Measurements from ENCODE around the gene PUS7.
"Not testable (repeated sequence)": the region's sequence is repeated elsewhere in the genome, so short reads cannot be mapped to it uniquely, and the experiment has no call there.

PUS7 gene, protein sequence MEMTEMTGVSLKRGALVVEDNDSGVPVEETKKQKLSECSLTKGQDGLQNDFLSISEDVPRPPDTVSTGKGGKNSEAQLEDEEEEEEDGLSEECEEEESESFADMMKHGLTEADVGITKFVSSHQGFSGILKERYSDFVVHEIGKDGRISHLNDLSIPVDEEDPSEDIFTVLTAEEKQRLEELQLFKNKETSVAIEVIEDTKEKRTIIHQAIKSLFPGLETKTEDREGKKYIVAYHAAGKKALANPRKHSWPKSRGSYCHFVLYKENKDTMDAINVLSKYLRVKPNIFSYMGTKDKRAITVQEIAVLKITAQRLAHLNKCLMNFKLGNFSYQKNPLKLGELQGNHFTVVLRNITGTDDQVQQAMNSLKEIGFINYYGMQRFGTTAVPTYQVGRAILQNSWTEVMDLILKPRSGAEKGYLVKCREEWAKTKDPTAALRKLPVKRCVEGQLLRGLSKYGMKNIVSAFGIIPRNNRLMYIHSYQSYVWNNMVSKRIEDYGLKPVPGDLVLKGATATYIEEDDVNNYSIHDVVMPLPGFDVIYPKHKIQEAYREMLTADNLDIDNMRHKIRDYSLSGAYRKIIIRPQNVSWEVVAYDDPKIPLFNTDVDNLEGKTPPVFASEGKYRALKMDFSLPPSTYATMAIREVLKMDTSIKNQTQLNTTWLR

DNA sequence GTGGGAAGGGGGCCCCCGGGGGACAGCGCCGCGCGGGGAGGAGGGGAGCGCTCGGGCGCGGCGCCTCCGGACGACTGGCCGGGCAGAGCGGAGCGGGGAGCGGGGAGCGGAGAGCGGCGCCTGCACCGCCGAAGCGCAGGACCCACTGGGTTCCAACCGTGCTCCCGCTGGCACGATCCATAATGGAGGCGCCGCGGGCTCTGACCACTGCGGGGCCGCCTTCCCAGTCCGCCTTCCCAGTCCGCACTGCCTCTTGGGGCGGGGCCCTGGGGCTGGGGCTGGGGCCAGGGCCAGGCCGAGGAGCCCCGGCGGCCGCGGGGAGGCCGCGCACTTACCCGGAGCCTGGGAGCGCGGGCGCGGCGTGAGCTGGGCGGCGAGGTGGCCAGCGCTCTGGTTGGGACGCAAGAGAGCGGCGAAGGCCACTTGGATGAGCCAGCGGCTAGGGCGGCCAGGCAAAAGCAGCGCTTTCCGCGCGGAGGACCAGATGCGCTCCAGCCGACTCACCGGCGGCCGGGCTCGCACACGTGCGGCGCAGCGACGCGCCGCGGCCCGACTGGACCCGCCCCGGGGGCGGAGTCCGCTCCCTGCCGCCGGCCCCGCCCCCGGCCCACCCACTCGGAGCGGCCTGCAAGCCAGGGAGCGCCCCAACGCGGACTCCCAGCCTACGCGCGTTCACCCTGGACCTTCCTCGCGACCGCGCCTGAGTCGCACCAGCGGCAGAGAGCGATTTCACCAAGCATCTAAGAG, at the start of gene PUS7:
PUS7 (minus strand) TSS at position 555 of the 747 bp plus-strand sequence. CDS start 13,759 bp downstream, outside the sequence.
- DNase-seq = peak; percentile 92

DNA sequence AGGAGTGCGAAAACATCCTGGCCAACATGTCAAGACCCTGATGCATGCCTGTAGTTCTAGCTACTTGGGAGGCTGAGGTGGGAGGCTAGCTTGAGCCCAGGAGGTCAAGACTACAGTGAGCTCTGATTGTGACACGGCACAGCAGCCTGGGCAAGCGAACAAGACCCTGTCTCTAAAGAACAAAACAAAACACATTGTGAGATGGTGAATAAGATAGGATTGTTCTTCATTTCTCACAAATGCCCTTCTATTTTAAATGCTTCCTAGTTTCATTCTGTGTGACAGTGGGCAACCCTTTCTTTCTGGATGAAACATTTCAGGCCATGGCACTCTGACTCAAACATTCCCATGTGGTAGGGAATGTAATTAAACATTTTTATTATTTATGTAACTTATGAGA, 45.8 kb upstream of the PUS7 start:
- DNase-seq = no peak

DNA sequence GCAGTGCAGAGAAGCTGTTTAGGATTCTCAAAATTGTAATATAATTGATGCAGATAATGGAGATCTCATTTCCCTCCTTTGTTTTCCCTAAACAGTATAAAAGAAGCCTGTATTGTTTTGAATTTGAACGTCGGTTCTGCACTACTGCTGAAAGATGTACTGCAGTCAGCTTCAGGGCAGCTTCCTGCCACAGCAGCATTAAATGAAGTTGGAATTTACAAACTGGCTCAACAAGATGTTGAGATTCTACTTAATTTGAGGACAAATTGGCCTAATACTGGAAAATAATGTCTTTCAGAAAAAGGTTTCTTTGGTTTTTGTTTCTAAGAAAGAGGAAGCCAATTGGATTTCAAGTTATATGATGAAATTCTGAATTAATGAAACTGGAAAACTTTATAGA, 45.0 kb upstream of the PUS7 start:
- no peak for DNase-seq

DNA sequence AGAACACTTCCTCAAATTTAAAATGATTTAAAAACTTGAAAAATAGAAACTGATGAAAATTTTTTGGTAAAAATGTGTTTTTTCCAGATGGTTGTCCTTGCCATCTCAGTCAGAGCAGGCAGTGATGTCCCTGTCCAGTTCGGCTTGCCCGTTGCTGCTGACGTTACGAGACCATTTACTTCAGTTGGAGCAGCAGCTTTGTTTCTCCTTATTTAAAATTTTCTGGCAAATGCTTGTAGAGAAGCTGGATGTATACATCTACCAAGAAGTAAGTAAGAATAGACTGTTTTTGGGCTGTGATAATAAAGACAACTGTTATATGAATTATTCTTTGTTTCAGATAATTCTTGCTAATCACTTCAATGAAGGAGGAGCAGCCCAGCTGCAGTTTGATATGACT, 43.1 kb upstream of the PUS7 start:
- DNase-seq = no peak

DNA sequence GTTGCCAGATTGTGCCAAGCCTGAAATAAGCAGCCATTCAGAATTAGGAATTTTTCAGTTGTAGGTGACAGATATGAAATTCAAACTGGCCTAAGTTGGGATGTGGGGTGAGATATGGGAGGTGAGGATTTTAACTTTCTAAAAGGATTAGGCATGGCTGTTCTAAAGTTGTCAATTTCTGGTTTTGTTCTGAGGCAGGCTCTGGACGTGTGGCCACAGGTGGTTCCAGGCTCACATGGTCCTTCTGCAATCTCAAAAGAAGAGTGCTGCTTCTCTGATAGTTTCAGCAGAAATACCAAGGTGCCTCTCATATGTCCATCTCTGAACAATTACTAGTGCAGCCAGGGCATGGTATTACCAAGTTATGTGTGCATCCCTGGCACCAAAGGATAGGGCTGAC, 37.9 kb upstream of the PUS7 start:
- DNase-seq = no peak

DNA sequence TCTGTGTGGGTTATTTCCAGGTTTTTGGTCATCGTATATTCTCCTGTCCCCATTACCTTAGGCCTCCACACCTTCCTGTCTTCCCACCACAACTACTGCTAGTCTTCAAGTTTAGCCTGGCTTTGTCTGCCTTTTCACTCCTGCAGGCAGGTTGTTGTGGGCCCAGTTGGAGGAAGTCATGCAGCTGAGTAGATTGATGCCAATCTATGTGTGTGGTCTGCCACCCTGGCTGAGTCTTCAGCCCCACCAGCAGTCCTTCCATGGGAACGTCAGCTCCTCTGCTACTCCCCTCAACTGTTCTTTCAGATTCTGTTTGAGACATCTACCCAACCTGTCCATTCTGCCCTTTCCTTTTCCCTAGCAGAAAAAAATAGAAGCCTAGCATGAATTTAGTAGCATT, 16.3 kb upstream of the PUS7 start:
- DNase-seq = no peak

DNA sequence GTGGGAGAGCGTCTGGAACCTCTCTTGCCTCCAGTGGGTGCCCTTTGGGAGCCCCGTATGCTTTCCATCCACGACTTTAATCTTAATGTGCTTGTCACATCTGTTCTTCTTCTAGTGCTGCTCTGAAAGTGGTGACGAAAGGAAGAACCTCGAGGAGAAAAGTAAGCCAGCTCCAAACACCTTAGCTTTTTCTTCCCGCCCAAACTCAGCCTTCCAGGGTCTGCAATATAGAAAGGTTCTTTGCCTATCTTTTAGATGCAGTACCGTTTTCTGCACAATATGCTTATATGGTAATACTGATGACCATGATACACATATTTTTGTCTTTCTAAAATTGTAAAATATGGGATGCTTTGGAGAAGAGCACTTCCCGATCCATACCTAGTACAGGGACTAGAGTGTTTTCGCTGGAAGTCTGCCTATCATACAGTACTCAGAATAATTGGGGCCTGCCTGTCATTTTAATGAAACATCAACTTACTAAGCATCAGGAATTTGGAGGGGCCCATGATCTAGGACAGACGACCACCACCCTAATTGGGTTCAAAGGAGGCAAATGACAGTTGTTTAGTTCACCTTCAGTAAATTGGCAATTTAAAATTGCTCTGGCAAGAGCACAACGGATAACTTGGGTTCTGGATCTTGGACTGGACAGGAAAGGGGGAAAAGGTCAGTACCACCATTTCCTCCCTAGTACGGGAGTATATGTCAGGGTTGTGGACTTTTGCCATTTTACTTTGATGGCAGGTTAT, 10.8 kb upstream of the PUS7 start:
- DNase-seq = peak; percentile 46

DNA sequence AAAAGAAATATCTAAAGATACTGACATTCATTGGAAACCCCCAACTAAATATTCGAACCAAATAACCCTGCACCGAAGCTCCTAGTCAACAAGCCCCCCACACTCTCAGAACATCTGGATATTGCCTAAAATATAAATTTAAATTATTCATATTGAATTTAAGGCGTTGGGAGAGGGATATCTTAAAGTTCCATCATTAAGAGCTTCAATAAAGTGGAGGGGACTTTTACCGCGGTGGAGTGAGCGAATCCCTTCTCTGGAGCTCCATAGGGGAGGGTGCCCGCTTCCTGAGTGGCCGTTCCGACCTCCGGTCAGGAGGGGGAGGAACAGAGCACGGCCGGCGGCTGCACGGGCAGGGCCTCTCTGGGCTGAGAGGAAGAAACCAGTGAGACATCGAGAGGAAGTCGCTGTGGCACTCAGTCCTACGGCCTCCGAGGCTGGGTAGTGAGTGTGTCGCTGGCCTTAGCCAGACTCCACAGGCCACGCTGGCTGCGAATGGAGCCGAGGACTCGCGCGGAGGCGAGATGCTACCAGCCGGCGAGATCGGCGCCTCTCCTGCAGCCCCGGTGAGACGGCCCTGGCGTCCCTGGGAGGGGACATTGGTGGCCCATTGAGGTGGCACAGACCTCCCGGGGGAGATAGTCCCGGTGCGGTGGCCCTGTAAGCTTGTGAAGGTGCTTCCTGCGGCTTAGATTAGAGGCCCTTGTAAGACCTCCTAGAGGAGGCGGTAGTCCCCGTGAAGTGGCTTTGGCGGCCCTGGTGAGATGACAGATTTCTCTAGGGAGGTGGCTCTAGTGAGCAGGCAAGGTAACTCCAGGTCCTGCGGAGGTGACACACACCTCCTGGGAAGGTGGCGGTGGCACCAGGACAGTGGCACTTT, 10.0 kb upstream of the PUS7 start, which contains the start of gene RINT1:
RINT1 (plus strand) TSS at position 410 of the 880 bp plus-strand sequence; CDS start at position 525, 115 bp downstream.
- peak; percentile 95 for DNase-seq

DNA sequence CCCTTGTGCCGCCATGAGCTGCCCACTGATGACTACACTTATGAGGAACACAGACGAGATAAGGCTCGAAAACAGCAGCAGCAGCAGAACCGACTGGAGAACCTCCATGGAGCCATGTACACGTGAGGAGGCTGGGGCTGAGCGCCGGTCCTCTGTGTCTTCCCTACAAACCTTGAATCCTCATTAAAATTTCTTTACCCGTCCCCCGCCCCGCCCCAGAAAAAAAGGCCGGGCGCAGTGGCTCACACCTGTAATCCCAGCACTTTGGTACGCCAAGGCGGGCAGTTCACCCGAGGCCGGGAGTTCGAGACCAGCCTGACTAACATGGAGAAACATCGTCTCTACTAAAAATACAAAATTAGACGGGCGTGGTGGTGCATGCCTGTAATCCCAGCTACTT, 8.5 kb upstream of the PUS7 start:
- DNase-seq = no peak

DNA sequence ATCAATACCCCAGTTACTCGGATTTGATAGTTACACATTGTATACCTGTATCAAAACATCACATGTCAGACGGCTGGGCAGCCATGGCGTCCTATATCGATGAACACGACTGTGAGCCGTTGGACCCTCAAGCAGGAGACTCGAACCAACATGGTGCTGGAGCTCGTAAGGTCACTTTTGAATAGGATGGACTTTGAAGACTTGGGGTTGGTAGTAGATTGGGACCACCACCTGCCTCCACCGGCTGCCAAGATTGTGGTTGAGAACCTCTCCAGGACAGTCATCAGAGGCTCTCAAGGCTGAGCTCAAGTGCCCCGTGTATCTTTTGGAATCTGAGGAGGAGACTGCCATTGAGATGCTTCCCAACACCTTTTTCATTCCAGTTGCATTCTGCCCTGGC, 8.1 kb upstream of the PUS7 start:
- no peak for DNase-seq

DNA sequence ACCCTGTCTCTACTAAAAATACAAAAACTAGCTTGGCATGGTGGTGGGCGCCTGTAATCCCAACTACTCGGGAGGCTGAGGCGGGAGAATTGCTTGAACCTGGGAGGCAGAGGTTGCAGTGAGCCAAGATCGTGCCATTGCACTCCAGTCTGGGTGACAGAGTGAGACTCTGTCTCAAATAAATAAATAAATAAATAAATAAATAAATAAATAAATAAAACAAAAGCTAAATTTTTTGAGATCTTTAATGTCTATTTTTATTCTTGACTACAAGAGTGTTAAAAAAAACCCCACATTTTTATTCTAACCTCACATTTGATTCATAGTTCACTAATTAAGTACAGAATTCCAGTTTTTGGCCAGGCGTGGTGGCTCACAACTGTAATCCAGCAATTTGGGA, 5.7 kb upstream of the PUS7 start:
- not testable (repeated sequence) for DNase-seq

DNA sequence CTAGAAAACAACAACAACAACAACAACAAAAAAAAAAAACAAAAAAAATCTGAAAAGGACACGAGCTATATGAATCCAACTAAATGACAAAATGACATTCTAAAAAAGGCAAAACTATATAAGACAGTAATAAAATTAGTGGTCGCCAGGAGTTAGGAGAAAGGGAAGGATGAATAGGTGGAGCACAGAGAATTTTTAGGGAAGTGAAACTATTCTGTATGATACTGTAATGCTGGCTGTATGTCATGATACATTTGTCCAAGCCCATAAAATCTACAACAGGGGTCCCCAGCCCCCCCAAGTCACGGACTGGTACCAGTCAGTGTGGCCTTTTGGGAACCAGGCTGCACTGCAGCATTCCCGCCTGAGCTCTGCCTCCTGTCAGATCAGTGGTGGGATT, 2.8 kb upstream of the PUS7 start:
- no peak for DNase-seq

DNA sequence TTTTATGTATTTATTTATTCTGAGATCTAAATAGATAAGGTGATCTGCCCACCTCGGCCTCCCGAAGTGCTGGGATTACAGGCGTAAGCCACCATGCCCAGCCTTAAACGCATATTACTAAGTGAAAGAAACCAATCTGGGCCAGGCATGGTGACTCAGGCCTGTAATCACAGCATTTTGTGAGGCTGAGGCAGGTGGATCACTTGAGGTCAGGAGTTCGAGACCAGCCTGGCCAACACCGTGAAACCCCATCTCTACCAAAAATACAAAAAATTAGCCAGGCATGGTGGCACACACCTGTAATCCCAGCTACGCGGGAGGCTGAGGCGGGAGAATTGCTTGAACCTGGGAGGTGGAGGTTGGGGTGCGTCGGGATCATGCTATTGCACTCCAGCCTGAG, 2.4 kb upstream of the PUS7 start:
- DNase-seq = not testable (repeated sequence)

DNA sequence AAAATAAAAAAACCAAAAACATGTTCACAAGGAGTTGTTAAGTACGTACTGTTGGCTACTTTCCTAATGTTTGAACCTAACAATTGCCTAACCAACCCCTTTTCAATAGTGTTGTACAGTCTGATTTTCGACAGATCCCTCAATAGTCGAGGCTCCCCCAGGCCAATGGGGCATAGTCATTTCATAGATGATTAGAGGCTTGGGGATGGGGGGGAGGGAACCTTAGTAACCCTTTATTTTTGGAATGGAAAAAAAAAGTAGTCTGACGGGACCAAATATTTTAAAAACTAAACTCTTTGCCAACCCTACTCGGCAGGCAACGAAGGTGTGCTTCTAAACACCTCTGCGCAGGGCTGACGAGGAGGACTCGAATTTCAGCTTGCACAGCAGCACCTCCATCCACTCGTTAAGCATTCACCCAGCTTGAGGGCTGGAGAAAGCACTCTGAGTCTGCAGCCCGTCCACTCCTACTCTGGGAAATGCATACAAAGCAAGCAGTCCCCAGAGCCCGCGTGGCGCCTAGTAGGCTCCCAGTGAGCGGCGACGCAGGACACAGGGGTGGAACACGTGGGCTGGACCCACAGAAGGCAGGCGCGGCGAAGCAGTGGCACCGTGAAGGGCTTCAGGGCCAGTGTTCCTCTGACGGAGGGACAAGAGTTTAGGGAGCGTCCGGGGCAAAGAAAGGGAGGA, 899 bp downstream of the PUS7 start:
- peak; percentile 77 for DNase-seq

DNA sequence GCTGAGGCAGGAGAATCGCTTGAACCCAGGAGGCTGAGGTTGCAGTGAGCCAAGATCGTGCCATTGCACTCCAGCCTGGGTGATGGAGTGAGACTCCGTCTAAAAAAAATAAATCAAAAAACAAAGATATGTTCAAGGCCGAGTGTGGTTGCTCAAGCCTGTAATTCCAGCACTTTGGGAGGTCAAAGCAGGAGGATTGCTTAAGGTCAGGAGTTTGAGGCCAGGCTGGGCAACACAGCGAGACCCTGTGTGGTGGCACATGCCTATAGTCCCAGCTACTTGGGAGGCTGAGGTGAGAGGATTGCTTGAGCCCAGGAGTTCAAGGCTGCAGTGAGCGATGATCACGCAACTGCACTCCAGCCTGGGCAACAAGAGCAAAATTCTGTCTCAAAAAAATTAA, 1.5 kb downstream of the PUS7 start:
- not testable (repeated sequence) for DNase-seq

DNA sequence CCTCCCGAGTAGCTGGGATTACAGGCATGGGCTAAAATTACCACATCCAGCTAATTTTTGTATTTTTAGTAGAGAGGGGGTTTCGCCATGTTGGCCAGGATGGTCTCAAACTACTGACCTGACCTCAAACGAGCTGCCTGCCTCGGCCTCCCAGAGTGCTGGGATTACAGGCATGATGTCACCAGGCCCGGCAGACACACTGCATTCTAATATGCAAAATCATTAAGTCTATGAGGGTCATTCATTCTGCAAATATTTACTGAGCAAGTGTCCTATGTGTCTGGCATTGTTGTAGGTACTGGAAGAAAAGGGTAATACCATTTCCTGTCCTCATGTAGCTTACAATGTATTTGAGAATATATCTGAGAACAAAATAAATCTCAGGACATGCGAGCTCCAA, 2.7 kb downstream of the PUS7 start:
- DNase-seq = no peak

DNA sequence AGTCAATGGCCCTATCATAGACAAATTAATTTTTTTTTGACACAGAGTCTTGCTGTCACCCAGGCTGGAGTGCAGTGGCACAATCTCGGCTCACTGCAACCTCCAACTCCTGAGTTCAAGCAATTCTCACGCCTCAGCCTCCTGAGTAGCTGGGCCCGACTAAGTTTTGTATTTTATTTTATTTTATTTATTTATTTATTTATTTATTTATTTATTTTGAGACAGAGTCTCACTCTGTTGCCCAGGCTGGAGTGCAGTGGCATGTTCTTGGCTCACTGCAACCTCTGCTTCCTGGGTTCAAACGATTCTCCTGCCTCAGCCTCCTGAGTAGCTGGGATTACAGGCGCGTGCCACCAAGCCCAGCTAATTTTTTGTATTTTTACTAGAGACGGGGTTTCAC, 6.5 kb downstream of the PUS7 start:
- DNase-seq = not testable (repeated sequence)

DNA sequence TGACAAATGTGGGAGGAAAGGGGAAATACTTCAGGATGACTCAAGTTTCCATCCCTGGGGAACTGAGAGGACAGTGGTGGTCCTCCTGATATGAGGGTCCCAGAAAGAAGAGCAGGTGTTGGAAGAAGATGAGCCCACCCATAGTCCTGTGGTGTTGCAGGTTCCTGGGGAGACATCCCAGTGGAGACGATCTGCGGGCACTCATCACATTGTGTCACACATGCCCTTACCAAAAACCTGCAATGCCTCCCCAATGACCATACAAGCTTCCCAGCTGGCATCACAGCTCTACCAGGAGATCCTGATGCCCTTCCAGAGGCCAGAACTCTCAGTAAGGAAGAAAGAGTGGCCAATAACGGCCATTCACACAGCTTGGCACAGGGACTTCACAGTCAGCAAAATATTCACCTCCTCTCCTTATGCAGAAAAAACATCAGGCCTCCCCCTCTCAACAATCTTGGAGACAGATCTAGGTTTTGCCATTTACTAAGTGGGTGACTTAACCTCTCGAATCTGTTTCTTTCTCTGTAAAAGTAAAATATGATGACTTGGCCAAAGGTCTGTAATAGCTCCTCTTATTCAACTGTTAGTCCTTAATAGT, 9.0 kb downstream of the PUS7 start:
- DNase-seq = no peak

DNA sequence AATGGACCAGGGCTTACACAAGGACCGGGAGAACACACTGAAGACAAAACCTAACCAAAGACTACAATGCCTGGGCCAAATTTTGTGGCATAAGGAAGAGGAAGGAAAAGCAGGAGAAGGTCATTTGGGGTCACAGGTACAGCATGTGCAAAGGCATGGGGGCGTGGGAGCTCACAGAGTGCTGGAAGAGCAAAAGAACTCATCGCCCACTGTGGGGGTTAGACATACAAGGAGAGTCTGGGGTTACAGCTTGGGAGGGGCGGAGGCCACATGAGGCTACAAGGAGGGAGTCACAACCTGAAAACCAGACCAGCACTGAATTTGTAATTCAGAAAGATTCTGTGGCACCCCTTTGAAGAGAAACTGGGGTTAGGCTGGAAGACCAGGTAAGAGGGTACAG, 9.7 kb downstream of the PUS7 start:
- DNase-seq = no peak

DNA sequence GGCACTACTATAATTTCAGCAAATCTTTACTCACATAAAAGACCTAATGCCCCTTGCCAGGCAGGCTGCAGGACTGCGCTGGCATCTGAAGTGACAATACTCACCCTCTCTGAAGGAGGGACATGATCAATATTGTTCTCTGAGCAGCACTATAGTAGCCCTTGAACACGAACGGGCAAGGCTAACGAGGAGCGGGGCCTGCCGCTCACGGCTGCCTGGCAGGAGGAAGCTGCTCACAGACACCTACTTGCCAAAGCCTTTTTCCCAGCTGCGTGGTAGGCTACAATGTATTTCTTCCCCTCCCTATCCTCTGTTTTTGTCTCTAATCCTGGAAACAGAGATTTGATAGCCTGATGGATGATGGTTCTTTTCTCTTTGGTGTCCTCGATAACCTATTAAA, 19.9 kb downstream of the PUS7 start:
- DNase-seq = no peak

DNA sequence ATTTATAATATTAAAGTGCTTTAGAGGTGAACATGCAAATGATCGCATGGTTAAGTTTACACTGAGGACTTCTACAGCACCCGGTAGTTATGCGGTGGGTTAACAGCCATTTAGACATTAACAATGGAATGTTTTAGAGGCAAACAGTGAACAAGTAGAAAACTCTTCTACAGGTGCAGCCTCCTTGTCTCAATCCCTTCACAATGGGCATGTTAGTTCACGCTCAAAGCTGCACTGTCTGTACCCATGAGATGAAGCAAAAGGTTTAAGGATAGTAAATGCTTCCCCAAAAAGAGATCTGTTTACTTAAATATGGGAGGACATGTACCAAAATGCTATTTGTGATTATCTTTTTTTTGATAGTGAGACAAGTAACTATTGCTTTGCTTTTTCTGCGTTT, 25.1 kb downstream of the PUS7 start:
- DNase-seq = no peak
